Measurements from ENCODE around the gene GNAQ. TPM values are rescaled to one million over a fixed set of nuclear protein-coding genes. Genes with fewer than 3 reads are reported as not detected.
A peak's percentile ranks its signal among the peaks of the same experiment; 100 is the strongest.

Gene GNAQ
- total RNA-seq, 2 experiments from 2014 or later: 17.8 to 18.1 TPM

- Mint-ChIP-seq H3K4me1 (ENCODE audit: low read depth) (peaks cover 61% of the 10 kb centered on the region), H3K4me3 (peak overlapping the region; percentile 16), H3K27ac (peak overlapping the region; percentile 90), H3K27me3 (no peaks in the 10 kb centered on the region), H3K9me3 (no peaks in the 10 kb centered on the region), H3K36me3 (ENCODE audit: low read depth) (peaks cover 5% of the 10 kb centered on the region)
- ATAC-seq (peak; percentile 85), DNase-seq (peak; percentile 25)
- ChIA-PET POLR2A (interaction anchor here (0.9 to 2.1 kb wide), 6 partner anchors 10 to 319 kb away, joined by 3 to 9 read pairs (median 5); partner anchors contain the start of genes GNAQ and PSAT1), CTCF (interaction anchor here (0.6 to 7.5 kb wide), 14 partner anchors 8 to 318 kb away, joined by 3 to 67 read pairs (median 5); partner anchors contain the start of gene PSAT1)
- intact Hi-C loops (cut with micrococcal nuclease): loop anchor here (5.0 kb wide), 2 partner anchors 139 to 234 kb away; no protein-coding TSS in a partner anchor
- TF ChIP-seq, protein P1, sequence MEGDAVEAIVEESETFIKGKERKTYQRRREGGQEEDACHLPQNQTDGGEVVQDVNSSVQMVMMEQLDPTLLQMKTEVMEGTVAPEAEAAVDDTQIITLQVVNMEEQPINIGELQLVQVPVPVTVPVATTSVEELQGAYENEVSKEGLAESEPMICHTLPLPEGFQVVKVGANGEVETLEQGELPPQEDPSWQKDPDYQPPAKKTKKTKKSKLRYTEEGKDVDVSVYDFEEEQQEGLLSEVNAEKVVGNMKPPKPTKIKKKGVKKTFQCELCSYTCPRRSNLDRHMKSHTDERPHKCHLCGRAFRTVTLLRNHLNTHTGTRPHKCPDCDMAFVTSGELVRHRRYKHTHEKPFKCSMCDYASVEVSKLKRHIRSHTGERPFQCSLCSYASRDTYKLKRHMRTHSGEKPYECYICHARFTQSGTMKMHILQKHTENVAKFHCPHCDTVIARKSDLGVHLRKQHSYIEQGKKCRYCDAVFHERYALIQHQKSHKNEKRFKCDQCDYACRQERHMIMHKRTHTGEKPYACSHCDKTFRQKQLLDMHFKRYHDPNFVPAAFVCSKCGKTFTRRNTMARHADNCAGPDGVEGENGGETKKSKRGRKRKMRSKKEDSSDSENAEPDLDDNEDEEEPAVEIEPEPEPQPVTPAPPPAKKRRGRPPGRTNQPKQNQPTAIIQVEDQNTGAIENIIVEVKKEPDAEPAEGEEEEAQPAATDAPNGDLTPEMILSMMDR (IDR thresholded peaks at IDR 0.05): no peak
These were observed 53.4 kb downstream of the GNAQ start for GRCh38 chr9:77978086-77978781.

GRCh38 chr9:77977210-77977611 lies 54.4 kb downstream of the GNAQ start:
- H3K4me3 Mint-ChIP-seq: no peak overlapping the region

GRCh38 chr9:77975806-77976205 lies 55.8 kb downstream of the GNAQ start:
- DNase-seq (no peak), ATAC-seq (no peak)
- H3K36me3 Mint-ChIP-seq (ENCODE audit: low read depth): peaks cover 8% of the 10 kb centered on the region
- TF ChIP-seq, protein P1 (IDR thresholded peaks at IDR 0.05): no peak
- H3K4me1 Mint-ChIP-seq (ENCODE audit: low read depth): peaks cover 41% of the 10 kb centered on the region
- no peaks in the 10 kb centered on the region for H3K9me3 Mint-ChIP-seq
- no peak overlapping the region for H3K27ac Mint-ChIP-seq
- CTCF ChIA-PET: interaction anchor here (1.0 to 7.5 kb wide), 8 partner anchors 15 to 157 kb away, joined by 3 to 67 read pairs (median 4); no protein-coding TSS in a partner anchor
- H3K4me3 Mint-ChIP-seq: no peak overlapping the region
- H3K27me3 Mint-ChIP-seq: no peaks in the 10 kb centered on the region
- POLR2A ChIA-PET: no interaction called here
- intact Hi-C loops (cut with micrococcal nuclease): loop anchor here (2.0 to 5.0 kb wide), 3 partner anchors 59 to 236 kb away; no protein-coding TSS in a partner anchor

More at GRCh38 chr9:77977210-77977611, 54.4 kb downstream of the GNAQ start:
- ChIA-PET CTCF (interaction anchor here (0.6 to 7.5 kb wide), 24 partner anchors 9 to 158 kb away, joined by 3 to 67 read pairs (median 4); no protein-coding TSS in a partner anchor), POLR2A (interaction anchor here (0.6 to 2.1 kb wide), 2 partner anchors 58 to 229 kb away, joined by 3 to 7 read pairs; no protein-coding TSS in a partner anchor)
- Mint-ChIP-seq H3K36me3 (ENCODE audit: low read depth) (peaks cover 5% of the 10 kb centered on the region), H3K9me3 (no peaks in the 10 kb centered on the region), H3K4me1 (ENCODE audit: low read depth) (peaks cover 54% of the 10 kb centered on the region), H3K27me3 (no peaks in the 10 kb centered on the region), H3K27ac (peak overlapping the region; percentile 90)
- TF ChIP-seq, protein P1 (IDR thresholded peaks at IDR 0.05): peak; percentile 38
- peak; percentile 68 for DNase-seq
- intact Hi-C loops (cut with micrococcal nuclease): loop anchor here (2.0 to 5.0 kb wide), 3 partner anchors 58 to 235 kb away; no protein-coding TSS in a partner anchor
- ATAC-seq: no peak

GRCh38 chr9:77975036-77975435 lies 56.6 kb downstream of the GNAQ start:
- no peak overlapping the region for H3K4me3 Mint-ChIP-seq
- no peaks in the 10 kb centered on the region for H3K9me3 Mint-ChIP-seq
- POLR2A ChIA-PET: no interaction called here
- peaks cover 38% of the 10 kb centered on the region for H3K4me1 Mint-ChIP-seq (ENCODE audit: low read depth)
- H3K36me3 Mint-ChIP-seq (ENCODE audit: low read depth): peaks cover 7% of the 10 kb centered on the region
- DNase-seq (no peak), ATAC-seq (no peak)
- no peaks in the 10 kb centered on the region for H3K27me3 Mint-ChIP-seq
- TF ChIP-seq, protein P1 (IDR thresholded peaks at IDR 0.05): no peak
- no peak overlapping the region for H3K27ac Mint-ChIP-seq
- CTCF ChIA-PET: interaction anchor here (3.7 to 7.5 kb wide), 2 partner anchors 60 to 146 kb away, joined by 23 to 67 read pairs; no protein-coding TSS in a partner anchor
- intact Hi-C loops (cut with micrococcal nuclease): loop anchor here (5.0 kb wide), 2 partner anchors 142 to 237 kb away; no protein-coding TSS in a partner anchor

Data from activated CD8-positive, alpha-beta T cell treated with anti-CD3 and anti-CD28 coated beads for 36 hours (primary cell).